ENCODE results near the gene CTLA4. TPM values are rescaled to one million over a fixed set of nuclear protein-coding genes. Genes with fewer than 3 reads are reported as not detected.

The CTLA4 gene
- total and polyA plus RNA-seq, 10 of the 15 experiments (the other 5 are each of a cell fraction or from before 2014, with no cell fraction given) = not detected

GRCh38 chr2:203824057-203824456, 43.5 kb upstream of the CTLA4 start:
- intact Hi-C loops (cut with micrococcal nuclease; ENCODE audit: unreplicated experiment) (no loop called here), in situ Hi-C loops (cut with MboI) (loop anchor here (25.0 kb wide), 2 partner anchors 587 to 1237 kb away; partner anchors contain the start of gene CYP20A1)
- Histone ChIP-seq H3K36me3 (ENCODE audit: control insufficient read depth in 2 of 2, insufficient read depth in 2 of 2, low read length in 1 of 2) (no peaks in the 10 kb centered on the region), H3K9ac (ENCODE audit: control insufficient read depth, insufficient read depth, low read length) (no peak overlapping the region), H3K27me3 (replicated peaks in 1 of 2; ENCODE audit: control insufficient read depth in 2 of 2, insufficient read depth in 2 of 2, low read length in 1 of 2) (peaks cover 0 to 6% of the 10 kb centered on the region in 2 experiments; a peak in 2 of 4 replicates), H3K4me1 (ENCODE audit: control insufficient read depth, insufficient read depth, low read length) (no peaks in the 10 kb centered on the region), H4K20me1 (ENCODE audit: control insufficient read depth, insufficient read depth) (no peaks in the 10 kb centered on the region), H2AFZ (ENCODE audit: control insufficient read depth, low read depth, low read length) (no peak overlapping the region), H3K79me2 (ENCODE audit: control insufficient read depth, insufficient read depth, low read length) (no peaks in the 10 kb centered on the region), H3K4me2 (ENCODE audit: control insufficient read depth, insufficient read depth) (no peak overlapping the region), H3K4me3 (no peak overlapping the region), H3K27ac (ENCODE audit: control insufficient read depth, insufficient read depth) (no peak overlapping the region), H3K9me3 (replicated peaks; ENCODE audit: control insufficient read depth, insufficient read depth, low read length) (no peaks in the 10 kb centered on the region; the same call in 2 of the 3 replicates)
- ChIA-PET POLR2A (no interaction called here), CTCF (interaction anchor here (1.1 kb wide), 1 partner anchor 9 kb away, joined by 3 read pairs; no protein-coding TSS in a partner anchor), SMC1A (ENCODE audit: uncharacterized antibody, unreplicated experiment) (no interaction called here), RAD21 (ENCODE audit: unreplicated experiment) (no interaction called here)
- DNase-seq (ENCODE audit: low read depth, low spot score) (no peak), ATAC-seq (no peak), FAIRE-seq (no peak)
- no peak for TF ChIP-seq ZNF207 (IDR thresholded peaks at IDR 0.05; ENCODE audit: borderline replicate concordance)
- no peak for TF ChIP-seq ATF3 (IDR thresholded peaks at IDR 0.05; ENCODE audit: borderline replicate concordance, extremely low read depth, low read depth, low read length)
- TF ChIP-seq CREB1 (IDR thresholded peaks at IDR 0.05; ENCODE audit: low read depth) = no peak
- no peak for TF ChIP-seq SMC3 (IDR thresholded peaks at IDR 0.05; ENCODE audit: borderline replicate concordance, low read length)
- no peak for TF ChIP-seq USF2 (IDR thresholded peaks at IDR 0.05; ENCODE audit: borderline replicate concordance, low read depth, low read length)
- TF ChIP-seq NFYB (IDR thresholded peaks at IDR 0.05; ENCODE audit: insufficient read depth, low read depth, low read length) = no peak
- no peak for TF ChIP-seq PML (IDR thresholded peaks at IDR 0.05; ENCODE audit: low read length)
- TF ChIP-seq RELB (IDR thresholded peaks at IDR 0.05; ENCODE audit: low read depth) = no peak
- TF ChIP-seq IRF3 (IDR thresholded peaks at IDR 0.05) = no peak
- no peak for TF ChIP-seq SUPT20H (IDR thresholded peaks at IDR 0.05; ENCODE audit: borderline replicate concordance, control insufficient read depth, low read depth, low read length)
- no peak for TF ChIP-seq ZNF24 (IDR thresholded peaks at IDR 0.05)
- no peak for TF ChIP-seq RAD21 (IDR thresholded peaks at IDR 0.05; ENCODE audit: insufficient read depth, low read depth, low read length)
- no peak for TF ChIP-seq RELA (IDR thresholded peaks at IDR 0.05; ENCODE audit: borderline replicate concordance, partially characterized antibody)
- no peak for TF ChIP-seq TCF12 (IDR thresholded peaks at IDR 0.05; ENCODE audit: low read depth, low read length)
- TF ChIP-seq KLF5 (IDR thresholded peaks at IDR 0.05; ENCODE audit: partially characterized antibody) = no peak
- no peak for TF ChIP-seq SMARCA5 (IDR thresholded peaks at IDR 0.05)
- no peak for TF ChIP-seq CHD2 (IDR thresholded peaks at IDR 0.05; ENCODE audit: borderline replicate concordance, low read depth, low read length)
- TF ChIP-seq GATAD2B (conservative IDR thresholded peaks at IDR 0.05; ENCODE audit: low read depth) = no peak
- no peak for TF ChIP-seq CHD4 (IDR thresholded peaks at IDR 0.05)
- no peak for TF ChIP-seq SKIL (IDR thresholded peaks at IDR 0.05; ENCODE audit: low read depth, poor library complexity, severe bottlenecking)
- BruUV-seq (replicated peaks) = no TSS peak
- WGBS (ENCODE audit: insufficient coverage, insufficient replicate concordance, low lambda C conversion rate, missing lambda C conversion rate) = 25% methylated on average over 4 of the region's 4 CpGs
